Activated CD4-positive, alpha-beta T cell treated with anti-CD3 and anti-CD28 coated beads for 4 hours (primary cell): ENCODE results near the gene TOMM20L.
A peak's percentile ranks its signal among the peaks of the same experiment; 100 is the strongest.
"Not testable (repeated sequence)": the region's sequence is repeated elsewhere in the genome, so short reads cannot be mapped to it uniquely, and the experiment has no call there.

ENCODE experiments used
- DNase-seq, 2 donors: peaks; one replicate each; pipeline ENCODE4 v3.0.0-alpha.2; 2020

The TOMM20L gene

GRCh38 chr14:58395812-58396788 lies at the start of gene TOMM20L:
Gene TOMM20L, plus strand, starts transcription at chr14:58395930. Its CDS starts 28 bp downstream, at chr14:58395958.
- peak; percentile 64 to 67 for DNase-seq

- no peak for DNase-seq
Measured at GRCh38 chr14:58353516-58354299, 42.0 kb upstream of the TOMM20L start.

- no peak for DNase-seq
Measured at GRCh38 chr14:58354808-58355207, 40.9 kb upstream of the TOMM20L start.

GRCh38 chr14:58356268-58356667 lies 39.5 kb upstream of the TOMM20L start:
- DNase-seq: no peak

- not testable (repeated sequence) for DNase-seq
Measured at GRCh38 chr14:58362272-58362671, 33.5 kb upstream of the TOMM20L start.

- DNase-seq: no peak
Measured at GRCh38 chr14:58362798-58363412, 32.8 kb upstream of the TOMM20L start.

- DNase-seq: no peak
Measured at GRCh38 chr14:58364316-58364715, 31.4 kb upstream of the TOMM20L start.

GRCh38 chr14:58367296-58367695 lies 28.4 kb upstream of the TOMM20L start:
- no peak for DNase-seq

GRCh38 chr14:58368956-58369355 lies 26.8 kb upstream of the TOMM20L start:
- DNase-seq: no peak

- no peak for DNase-seq
Measured at GRCh38 chr14:58376791-58377190, 18.9 kb upstream of the TOMM20L start.

- DNase-seq: no peak
Measured at GRCh38 chr14:58390830-58391229, 4.9 kb upstream of the TOMM20L start.

GRCh38 chr14:58395562-58395811 lies 243 bp upstream of the TOMM20L start:
- no peak for DNase-seq

- no peak for DNase-seq
Measured at GRCh38 chr14:58397156-58397555, 1.4 kb downstream of the TOMM20L start.

GRCh38 chr14:58398495-58398894 lies 2.8 kb downstream of the TOMM20L start:
- no peak for DNase-seq

GRCh38 chr14:58398895-58399294 lies 3.2 kb downstream of the TOMM20L start:
- no peak for DNase-seq

GRCh38 chr14:58401587-58401986 lies 5.9 kb downstream of the TOMM20L start:
- no peak for DNase-seq

- no peak for DNase-seq
Measured at GRCh38 chr14:58408681-58409215, 13.0 kb downstream of the TOMM20L start.

GRCh38 chr14:58414845-58415244 lies 19.1 kb downstream of the TOMM20L start:
- DNase-seq: no peak

GRCh38 chr14:58415636-58416547 lies 20.2 kb downstream of the TOMM20L start:
- no peak for DNase-seq

GRCh38 chr14:58416934-58417333 lies 21.2 kb downstream of the TOMM20L start:
- DNase-seq: not testable (repeated sequence)

- DNase-seq: peak; percentile 53 to 60
Measured at GRCh38 chr14:58426670-58427280, 31.0 kb downstream of the TOMM20L start.
